Hepatocyte (in vitro differentiated cells): ENCODE data around the gene ITGB8. TPM values are rescaled to one million over a fixed set of nuclear protein-coding genes. Genes with fewer than 3 reads are reported as not detected.

Source experiments
- DNase-seq: peaks from one replicate; pipeline ENCODE4 v3.0.0-alpha.2; 2016; ENCODE audit warnings: low spot score
- H2AFZ ChIP-seq: fragments of 200-600 bp; sonication (generic); 2 replicates; pipeline ENCODE4 v1.6.0; 2016; ENCODE audit warnings: antibody characterized with exemption, mild to moderate bottlenecking
- H3K27ac ChIP-seq: fragments of 200-600 bp; sonication (generic); 2 replicates; pipeline ENCODE4 v1.5.1; 2016; ENCODE audit warnings: mild to moderate bottlenecking
- H3K27me3 ChIP-seq: fragments of 200-600 bp; sonication (generic); 2 replicates; pipeline ENCODE4 v1.6.1; 2016
- H3K36me3 ChIP-seq: fragments of 200-600 bp; sonication (generic); replicated peaks from 2 replicates; pipeline ENCODE4 v1.5.1; 2016; ENCODE audit warnings: low read depth; ENCODE audit not compliant: insufficient read depth
- H3K4me1 ChIP-seq: fragments of 200-600 bp; sonication (generic); 2 replicates; pipeline ENCODE4 v1.5.1; 2016; ENCODE audit warnings: mild to moderate bottlenecking, moderate library complexity; ENCODE audit not compliant: insufficient read depth
- H3K4me2 ChIP-seq: fragments of 200-600 bp; sonication (generic); 2 replicates; pipeline ENCODE4 v1.6.0; 2016
- H3K4me3 ChIP-seq: fragments of 200-600 bp; sonication (generic); 2 replicates; pipeline ENCODE4 v1.5.1; 2016; ENCODE audit warnings: mild to moderate bottlenecking
- H3K79me2 ChIP-seq: fragments of 200-600 bp; sonication (generic); 2 replicates; pipeline ENCODE4 v1.6.0; 2017; ENCODE audit warnings: mild to moderate bottlenecking
- H3K9me2 ChIP-seq: fragments of 200-600 bp; sonication (generic); replicated peaks from 2 replicates; pipeline ENCODE4 v1.6.0; 2017; ENCODE audit warnings: mild to moderate bottlenecking; ENCODE audit not compliant: insufficient read depth
- H3K9me3 ChIP-seq: fragments of 200-600 bp; sonication (generic); 2 replicates; pipeline ENCODE4 v1.5.1; 2016; ENCODE audit warnings: low read depth, mild to moderate bottlenecking
- H4K20me1 ChIP-seq: fragments of 200-600 bp; sonication (generic); 2 replicates; pipeline ENCODE4 v1.6.0; 2016; ENCODE audit warnings: mild to moderate bottlenecking; ENCODE audit not compliant: insufficient read depth, poor library complexity, severe bottlenecking
- EZH2 ChIP-seq: fragments of 200-600 bp; sonication (generic); IDR thresholded peaks from 2 replicates; pipeline ENCODE4 v1.6.1; 2016; ENCODE audit warnings: antibody characterized with exemption, mild to moderate bottlenecking, borderline replicate concordance
- EZH2phosphoT487 ChIP-seq: fragments of 200-600 bp; sonication (generic); IDR thresholded peaks from one replicate; pipeline ENCODE4 v1.6.1; 2018; ENCODE audit warnings: antibody characterized with exemption, mild to moderate bottlenecking, low read depth, moderate library complexity; ENCODE audit not compliant: unreplicated experiment, severe bottlenecking
- WGBS: methylation state at CpG from one replicate; pipeline ENCODE4 v1.1.6; 2016; ENCODE audit warnings: low lambda C conversion rate; ENCODE audit errors: missing lambda C conversion rate; 5-methylcytosine and 5-hydroxymethylcytosine counted together
- polyA plus RNA-seq: library from polyadenylated mRNA; unstranded; fragments of >200 nt; fragmentation: Nextera tagmentation; extraction: Ambion mirVana; gene quantifications from 2 replicates; pipeline ENCODE4 v1.2.1, GENCODE V29; 2016
- total RNA-seq: library from RNA; depleted of rRNA; stranded (reverse); fragments of >200 nt; gene quantifications from 2 replicates; pipeline ENCODE4 v1.2.3, GENCODE V29; 2014
- TF ChIP-seq, protein P1 (sequence below): fragments of 200-600 bp; sonication (generic); IDR thresholded peaks from 2 replicates; pipeline ENCODE4 v1.5.1; 2016; ENCODE audit warnings: antibody characterized with exemption, mild to moderate bottlenecking; ENCODE audit not compliant: poor library complexity

ITGB8 gene
- total and polyA plus RNA-seq, 2 experiments from 2014 or later = 7.2 to 37.0 TPM

DNA sequence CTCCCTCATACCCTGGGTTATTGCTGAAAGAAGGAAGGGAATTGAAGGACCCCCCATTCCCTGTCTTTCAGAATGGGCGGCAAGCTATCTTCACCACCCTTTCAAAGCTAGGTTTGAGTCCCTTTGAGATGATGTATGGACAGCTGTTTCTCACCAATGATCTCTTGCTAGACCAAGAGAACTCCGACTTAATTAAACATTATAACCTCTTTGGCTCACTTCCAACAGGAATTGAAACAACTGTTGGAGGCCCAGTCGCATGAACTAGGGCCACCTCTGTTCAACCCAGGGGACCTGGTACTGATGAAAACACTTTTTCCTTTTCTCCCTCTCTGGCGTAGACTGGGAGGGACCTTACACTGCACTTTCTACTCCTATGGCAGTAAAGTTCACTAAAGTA is 110.6 kb downstream of the ITGB8 start:
- Histone ChIP-seq H2AFZ (no peak overlapping the region), H3K27me3 (no peaks in the 10 kb centered on the region), H3K9me2 (no peaks in the 10 kb centered on the region), H3K4me2 (no peak overlapping the region), H3K79me2 (no peaks in the 10 kb centered on the region), H3K4me3 (no peak overlapping the region), H3K36me3 (no peaks in the 10 kb centered on the region), H4K20me1 (no peaks in the 10 kb centered on the region), H3K9me3 (peaks cover 5% of the 10 kb centered on the region), H3K27ac (no peak overlapping the region), H3K4me1 (peaks cover 36% of the 10 kb centered on the region)
- TF ChIP-seq, protein P1, sequence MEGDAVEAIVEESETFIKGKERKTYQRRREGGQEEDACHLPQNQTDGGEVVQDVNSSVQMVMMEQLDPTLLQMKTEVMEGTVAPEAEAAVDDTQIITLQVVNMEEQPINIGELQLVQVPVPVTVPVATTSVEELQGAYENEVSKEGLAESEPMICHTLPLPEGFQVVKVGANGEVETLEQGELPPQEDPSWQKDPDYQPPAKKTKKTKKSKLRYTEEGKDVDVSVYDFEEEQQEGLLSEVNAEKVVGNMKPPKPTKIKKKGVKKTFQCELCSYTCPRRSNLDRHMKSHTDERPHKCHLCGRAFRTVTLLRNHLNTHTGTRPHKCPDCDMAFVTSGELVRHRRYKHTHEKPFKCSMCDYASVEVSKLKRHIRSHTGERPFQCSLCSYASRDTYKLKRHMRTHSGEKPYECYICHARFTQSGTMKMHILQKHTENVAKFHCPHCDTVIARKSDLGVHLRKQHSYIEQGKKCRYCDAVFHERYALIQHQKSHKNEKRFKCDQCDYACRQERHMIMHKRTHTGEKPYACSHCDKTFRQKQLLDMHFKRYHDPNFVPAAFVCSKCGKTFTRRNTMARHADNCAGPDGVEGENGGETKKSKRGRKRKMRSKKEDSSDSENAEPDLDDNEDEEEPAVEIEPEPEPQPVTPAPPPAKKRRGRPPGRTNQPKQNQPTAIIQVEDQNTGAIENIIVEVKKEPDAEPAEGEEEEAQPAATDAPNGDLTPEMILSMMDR = no peak
- no peak for TF ChIP-seq EZH2
- no peak for TF ChIP-seq EZH2phosphoT487
- no peak for DNase-seq
- WGBS = 83% methylated on average over 4 of the region's 4 CpGs

DNA sequence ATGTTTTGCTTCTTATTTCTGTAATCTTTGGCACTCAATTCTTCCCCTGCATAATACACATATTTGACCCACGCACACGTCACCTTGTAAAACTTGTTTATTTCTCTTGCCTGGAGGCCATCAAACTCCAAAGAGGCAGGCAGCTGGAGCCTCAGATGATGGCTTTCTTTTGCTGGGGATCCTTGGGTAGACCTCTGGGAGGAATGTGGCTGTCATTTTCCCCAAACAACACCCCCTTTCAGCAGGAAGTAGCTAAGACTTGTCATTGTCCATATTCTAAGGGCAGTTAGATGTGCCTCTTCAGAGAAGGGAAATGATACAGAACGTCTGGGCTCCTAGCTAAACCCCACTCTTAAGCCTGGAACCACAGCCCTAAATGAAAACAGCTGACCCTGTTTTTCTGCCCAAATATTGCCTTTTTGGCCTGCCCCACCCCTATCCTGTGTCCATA is 111.3 kb downstream of the ITGB8 start:
- H3K4me3 ChIP-seq = no peak overlapping the region
- peaks cover 5% of the 10 kb centered on the region for H3K9me3 ChIP-seq
- no peak for DNase-seq
- H3K27ac ChIP-seq = peak overlapping the region; percentile 29
- H3K4me1 ChIP-seq = peaks cover 29% of the 10 kb centered on the region
- H3K79me2 ChIP-seq = no peaks in the 10 kb centered on the region
- no peaks in the 10 kb centered on the region for H4K20me1 ChIP-seq
- H3K4me2 ChIP-seq = no peak overlapping the region
- H2AFZ ChIP-seq = no peak overlapping the region
- TF ChIP-seq EZH2phosphoT487 (no peak), EZH2 (no peak)
- TF ChIP-seq, protein P1 = no peak
- no peaks in the 10 kb centered on the region for H3K27me3 ChIP-seq
- H3K9me2 ChIP-seq = no peaks in the 10 kb centered on the region
- WGBS = 52% methylated on average over 3 of the region's 3 CpGs
- H3K36me3 ChIP-seq = no peaks in the 10 kb centered on the region

- no peak overlapping the region for H3K4me3 ChIP-seq
- TF ChIP-seq EZH2phosphoT487 = no peak
- TF ChIP-seq, protein P1 = no peak
- TF ChIP-seq EZH2 = no peak
These were observed 112.3 kb downstream of the ITGB8 start for GRCh38 chr7:20442951-20443350.

More at GRCh38 chr7:20442951-20443350, 112.3 kb downstream of the ITGB8 start:
- peaks cover 20% of the 10 kb centered on the region for H3K4me1 ChIP-seq
- no peaks in the 10 kb centered on the region for H3K9me2 ChIP-seq
- H3K27me3 ChIP-seq = no peaks in the 10 kb centered on the region
- H3K27ac ChIP-seq = no peak overlapping the region
- DNase-seq = no peak
- no peaks in the 10 kb centered on the region for H3K36me3 ChIP-seq
- peaks cover 5% of the 10 kb centered on the region for H3K9me3 ChIP-seq
- H2AFZ ChIP-seq = no peak overlapping the region
- WGBS = 81% methylated on average over 8 of the region's 8 CpGs
- H3K79me2 ChIP-seq = no peaks in the 10 kb centered on the region
- no peaks in the 10 kb centered on the region for H4K20me1 ChIP-seq
- no peak overlapping the region for H3K4me2 ChIP-seq
